OCI-LY1 (cell line): ENCODE results near the gene ATXN1.

Experiments used
- H2AFZ ChIP-seq: fragments of 200-600 bp; sonication (generic), shearing (Covaris generic); 2 replicates; pipeline ENCODE4 v1.6.0; 2014; ENCODE audit warnings: antibody characterized with exemption, mild to moderate bottlenecking, low read length
- H3F3A ChIP-seq: fragments of 200-600 bp; sonication (generic), shearing (Covaris generic); 2 replicates; pipeline ENCODE4 v1.6.0; 2014; ENCODE audit warnings: mild to moderate bottlenecking, antibody characterized with exemption, low read length, moderate library complexity; ENCODE audit not compliant: insufficient read depth
- H3K27ac ChIP-seq: fragments of 200-600 bp; sonication (generic); 2 replicates; pipeline ENCODE4 v1.5.1; 2014; ENCODE audit warnings: low read length, mixed run types, mild to moderate bottlenecking, low read depth; ENCODE audit not compliant: poor library complexity, severe bottlenecking
- H3K27me3 ChIP-seq: fragments of 200-600 bp; sonication (generic); 2 replicates; pipeline ENCODE4 v1.6.0; 2014; ENCODE audit warnings: antibody characterized with exemption, mild to moderate bottlenecking, low read length, moderate library complexity; ENCODE audit not compliant: insufficient read depth
- H3K36me3 ChIP-seq: fragments of 200-600 bp; sonication (generic); 2 replicates; pipeline ENCODE4 v1.6.1; 2014; ENCODE audit warnings: mild to moderate bottlenecking, antibody characterized with exemption, low read length, moderate library complexity, mixed read lengths; ENCODE audit not compliant: insufficient read depth
- H3K4me1 ChIP-seq: fragments of 200-600 bp; sonication (generic); 2 replicates; pipeline ENCODE4 v1.5.1; 2014; ENCODE audit warnings: mild to moderate bottlenecking, low read length, moderate library complexity; ENCODE audit not compliant: insufficient read depth, severe bottlenecking
- H3K4me2 ChIP-seq: fragments of 200-600 bp; sonication (generic), shearing (Covaris generic); 2 replicates; pipeline ENCODE4 v1.6.1; 2014; ENCODE audit warnings: low read length
- H3K4me3 ChIP-seq: fragments of 200-600 bp; sonication (generic); 2 replicates; pipeline ENCODE4 v1.5.1; 2014; ENCODE audit warnings: low read length, low read depth, mild to moderate bottlenecking, mixed read lengths; ENCODE audit not compliant: poor library complexity, severe bottlenecking
- H3K79me2 ChIP-seq: fragments of 200-600 bp; shearing (Covaris generic); 2 replicates; pipeline ENCODE4 v1.6.1; 2016; ENCODE audit warnings: mixed run types, low read length, mixed read lengths; ENCODE audit not compliant: insufficient read depth
- H3K9ac ChIP-seq: fragments of 200-600 bp; sonication (generic), shearing (Covaris generic); 2 replicates; pipeline ENCODE4 v1.6.1; 2014; ENCODE audit warnings: mild to moderate bottlenecking, low read length, mixed read lengths
- H3K9me2 ChIP-seq: fragments of 200-600 bp; sonication (generic), shearing (Covaris generic); 2 replicates; pipeline ENCODE4 v1.6.1; 2014; ENCODE audit warnings: low read depth, mild to moderate bottlenecking, low read length, mixed read lengths
- H3K9me3 ChIP-seq: fragments of 200-600 bp; shearing (Covaris generic); 2 replicates; pipeline ENCODE4 v1.6.1; 2014; ENCODE audit warnings: low read length, mixed read lengths
- H4K20me1 ChIP-seq: fragments of 200-600 bp; sonication (generic), shearing (Covaris generic); 2 replicates; pipeline ENCODE4 v1.6.0; 2016; ENCODE audit warnings: mild to moderate bottlenecking, low read length; ENCODE audit not compliant: insufficient read depth
- CTCF ChIP-seq: fragments of 200-600 bp; sonication (generic), shearing (Covaris generic); IDR thresholded peaks from 2 replicates; pipeline ENCODE4 v1.5.1; 2017; ENCODE audit warnings: mild to moderate bottlenecking, antibody characterized with exemption, low read length, moderate library complexity, mixed read lengths
- EZH2 ChIP-seq: fragments of 200-600 bp; sonication (generic), shearing (Covaris generic); IDR thresholded peaks from 2 replicates; pipeline ENCODE4 v1.8.0; 2017; ENCODE audit warnings: borderline replicate concordance, mixed run types, mild to moderate bottlenecking, antibody characterized with exemption, low read length, moderate library complexity, mixed read lengths

The ATXN1 gene

GRCh38 chr6:16760516-16761470 is at the start of gene ATXN1:
Gene ATXN1, minus strand, starts transcription at chr6:16761460.
- peak within 1 kb of the TSS; percentile 70 for H3K4me2 ChIP-seq
- no peaks in the 10 kb centered on the region; the same call in none of the 2 replicates for H3K27me3 ChIP-seq
- no peaks in the 10 kb centered on the region for H3K9me3 ChIP-seq
- H3K9ac ChIP-seq = no peak within 1 kb of the TSS
- H3K4me3 ChIP-seq = peak within 1 kb of the TSS; percentile 51
- H2AFZ ChIP-seq = no peak within 1 kb of the TSS
- H3K36me3 ChIP-seq = no peaks in the 10 kb centered on the region
- H3K79me2 ChIP-seq = no peaks in the 10 kb centered on the region
- H3F3A ChIP-seq = no peaks in the 10 kb centered on the region
- TF ChIP-seq CTCF (no peak), EZH2 (no peak)
- H3K4me1 ChIP-seq = peaks cover 25% of the 10 kb centered on the region
- no peaks in the 10 kb centered on the region for H3K9me2 ChIP-seq
- H4K20me1 ChIP-seq = no peaks in the 10 kb centered on the region
- H3K27ac ChIP-seq = no peak within 1 kb of the TSS

- no peaks in the 10 kb centered on the region for H3K27me3 ChIP-seq
- H3F3A ChIP-seq = no peaks in the 10 kb centered on the region
- H3K4me3 ChIP-seq = no peak overlapping the region
- H3K4me2 ChIP-seq = no peak overlapping the region
- H3K4me1 ChIP-seq = no peaks in the 10 kb centered on the region
- H3K79me2 ChIP-seq = no peaks in the 10 kb centered on the region
- TF ChIP-seq EZH2 = no peak
- no peak for TF ChIP-seq CTCF
- no peaks in the 10 kb centered on the region for H3K36me3 ChIP-seq
- no peaks in the 10 kb centered on the region for H3K9me3 ChIP-seq
- no peak overlapping the region for H3K9ac ChIP-seq
- H2AFZ ChIP-seq = no peak overlapping the region
- H3K9me2 ChIP-seq = no peaks in the 10 kb centered on the region
- H3K27ac ChIP-seq = no peak overlapping the region
- H4K20me1 ChIP-seq = no peaks in the 10 kb centered on the region
Measured at GRCh38 chr6:16810411-16810810, 49.2 kb upstream of the ATXN1 start.

DNA sequence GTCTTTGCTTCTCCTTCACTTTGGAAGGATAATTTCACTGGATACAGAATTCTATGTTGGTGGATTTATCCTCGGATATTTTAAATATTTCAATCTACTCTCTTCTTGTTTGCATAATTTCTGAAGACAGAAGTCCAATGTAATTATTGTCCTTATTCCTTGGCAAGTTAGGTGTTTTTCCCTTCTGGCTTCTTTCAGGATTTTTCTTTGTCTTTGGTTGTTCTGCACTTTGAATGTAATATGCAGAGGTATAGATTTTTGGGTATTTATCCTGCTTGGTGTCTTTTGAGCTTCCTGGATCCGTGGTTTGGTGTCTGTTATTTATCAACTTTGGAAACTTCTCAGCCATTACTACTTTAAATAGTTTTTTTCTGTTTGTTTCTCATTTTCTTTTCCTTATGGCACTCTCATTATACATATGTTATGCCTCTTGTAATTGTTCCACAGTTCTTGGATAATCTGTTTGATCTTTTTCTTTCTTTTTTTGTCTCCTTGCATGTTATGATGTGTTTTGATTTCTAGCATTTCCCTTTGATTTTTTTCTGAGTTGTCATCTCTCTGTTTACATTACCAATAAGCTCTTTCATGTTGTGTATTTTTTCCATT is 48.6 kb upstream of the ATXN1 start:
- Histone ChIP-seq H2AFZ (no peak overlapping the region), H3K36me3 (no peaks in the 10 kb centered on the region), H3K9me3 (no peaks in the 10 kb centered on the region), H4K20me1 (no peaks in the 10 kb centered on the region), H3K9me2 (no peaks in the 10 kb centered on the region), H3K4me1 (no peaks in the 10 kb centered on the region), H3F3A (no peaks in the 10 kb centered on the region), H3K9ac (no peak overlapping the region), H3K79me2 (no peaks in the 10 kb centered on the region), H3K27me3 (no peaks in the 10 kb centered on the region), H3K4me2 (no peak overlapping the region), H3K27ac (no peak overlapping the region), H3K4me3 (no peak overlapping the region)
- TF ChIP-seq CTCF (no peak), EZH2 (no peak)
